ENCODE measurements around the gene HIRIP3. TPM values are rescaled to one million over a fixed set of nuclear protein-coding genes. Genes with fewer than 3 reads are reported as not detected.

Gene HIRIP3
- total RNA-seq, 1 experiment from 2014 or later = 25.3 TPM

- DNase-seq (ENCODE audit: low read depth, low spot score) = no peak
- H3K4me1 ChIP-seq (ENCODE audit: control insufficient read depth, insufficient read depth, low read length) = peaks cover 19% of the 10 kb centered on the region
- ChIA-PET CTCF (no interaction called here), POLR2A (interaction anchor here (0.6 to 1.1 kb wide), 2 partner anchors 29 to 48 kb away, joined by 3 to 4 read pairs; partner anchors contain the start of gene KCTD13)
- no peaks in the 10 kb centered on the region for H3K9me3 ChIP-seq (ENCODE audit: control insufficient read depth, insufficient read depth, low read depth, low read length)
- in situ Hi-C loops (cut with HindIII; ENCODE audit: low pct_unique_long_range_greater_than_20kb, low sequenced_read_pairs) = no loop called here
- TF ChIP-seq POLR2AphosphoS5 (IDR thresholded peaks at IDR 0.05; ENCODE audit: low read depth, low read length) (no peak), SIN3A (IDR thresholded peaks at IDR 0.05; ENCODE audit: borderline replicate concordance, insufficient read depth, low read depth, low read length) (no peak), REST (IDR thresholded peaks at IDR 0.05; ENCODE audit: insufficient read depth in 1 of 2, low read depth in 2 of 2, low read length in 1 of 2) (no peak), TCF7L2 (IDR thresholded peaks at IDR 0.05; ENCODE audit: low read depth, low read length) (no peak)
- TF ChIP-seq, protein P1, sequence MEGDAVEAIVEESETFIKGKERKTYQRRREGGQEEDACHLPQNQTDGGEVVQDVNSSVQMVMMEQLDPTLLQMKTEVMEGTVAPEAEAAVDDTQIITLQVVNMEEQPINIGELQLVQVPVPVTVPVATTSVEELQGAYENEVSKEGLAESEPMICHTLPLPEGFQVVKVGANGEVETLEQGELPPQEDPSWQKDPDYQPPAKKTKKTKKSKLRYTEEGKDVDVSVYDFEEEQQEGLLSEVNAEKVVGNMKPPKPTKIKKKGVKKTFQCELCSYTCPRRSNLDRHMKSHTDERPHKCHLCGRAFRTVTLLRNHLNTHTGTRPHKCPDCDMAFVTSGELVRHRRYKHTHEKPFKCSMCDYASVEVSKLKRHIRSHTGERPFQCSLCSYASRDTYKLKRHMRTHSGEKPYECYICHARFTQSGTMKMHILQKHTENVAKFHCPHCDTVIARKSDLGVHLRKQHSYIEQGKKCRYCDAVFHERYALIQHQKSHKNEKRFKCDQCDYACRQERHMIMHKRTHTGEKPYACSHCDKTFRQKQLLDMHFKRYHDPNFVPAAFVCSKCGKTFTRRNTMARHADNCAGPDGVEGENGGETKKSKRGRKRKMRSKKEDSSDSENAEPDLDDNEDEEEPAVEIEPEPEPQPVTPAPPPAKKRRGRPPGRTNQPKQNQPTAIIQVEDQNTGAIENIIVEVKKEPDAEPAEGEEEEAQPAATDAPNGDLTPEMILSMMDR (IDR thresholded peaks at IDR 0.05) = no peak
- intact Hi-C loops (cut with micrococcal nuclease; ENCODE audit: unreplicated experiment) = no loop called here
- peak overlapping the region; percentile 88 for H3K27ac ChIP-seq (ENCODE audit: low read length)
- peak overlapping the region; percentile 71 to 96 for H3K4me3 ChIP-seq (ENCODE audit: low read depth in 2 of 2, low read length in 2 of 2)
- peaks cover 8% of the 10 kb centered on the region for H3K36me3 ChIP-seq (ENCODE audit: control insufficient read depth, insufficient read depth, low read length)
- ATAC-seq = no peak
- H3K27me3 ChIP-seq (ENCODE audit: control insufficient read depth, insufficient read depth, low read length) = no peaks in the 10 kb centered on the region
- BruUV-seq (replicated peaks) = no TSS peak
These were observed 20.9 kb downstream of the HIRIP3 start for GRCh38 chr16:29974291-29975133.

DNA sequence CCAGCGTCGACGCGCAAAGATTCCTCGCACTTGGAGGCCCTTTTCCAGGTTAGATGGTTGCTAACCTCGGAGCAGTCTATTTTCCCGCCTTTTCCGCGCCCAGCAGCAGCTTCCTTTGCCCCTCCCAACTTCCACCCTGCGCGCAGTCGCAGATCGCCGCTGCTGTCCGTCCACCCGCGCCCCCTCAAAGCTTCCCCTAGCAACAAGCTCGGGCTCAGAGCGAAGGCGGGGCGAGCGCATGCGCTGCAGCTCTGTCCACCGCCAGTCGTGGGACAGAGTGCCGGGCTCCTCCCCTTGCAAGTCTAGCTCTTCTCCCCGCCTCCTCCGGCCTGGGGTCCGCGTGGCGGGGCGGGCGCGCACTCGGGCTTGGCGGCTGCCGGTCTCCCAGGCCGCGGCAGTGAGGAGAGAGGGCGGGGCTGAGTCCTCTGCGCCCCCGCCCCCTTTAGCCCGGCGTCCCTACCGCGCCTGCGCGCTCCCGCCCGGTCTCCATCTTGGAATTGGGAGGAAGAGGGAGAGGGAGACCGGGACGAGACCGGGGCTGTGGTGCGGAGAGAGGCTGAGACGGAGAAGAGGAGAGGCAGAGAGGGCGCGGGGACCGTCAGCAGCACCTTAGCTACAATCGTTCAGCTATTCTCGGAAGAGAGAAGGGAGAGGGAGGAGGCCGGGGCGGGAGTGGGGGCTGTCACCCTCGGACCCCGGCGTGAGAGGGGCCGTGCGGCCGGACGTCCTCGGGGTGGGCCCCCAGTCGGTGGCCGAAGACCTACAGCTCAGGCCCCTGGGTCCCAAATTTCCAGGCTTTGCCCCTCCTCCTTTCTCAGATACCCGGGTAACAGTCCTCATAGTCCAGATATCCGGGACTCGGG, 21.8 kb downstream of the HIRIP3 start, which contains the start of gene TAOK2:
Gene TAOK2, plus strand, starts transcription at position 485 of the 863 bp plus-strand sequence. CDS start 3,905 bp downstream, outside the sequence.
- H3K9me3 ChIP-seq (ENCODE audit: control insufficient read depth, insufficient read depth, low read depth, low read length) = no peaks in the 10 kb centered on the region
- no TSS peak for BruUV-seq (replicated peaks)
- POLR2A ChIA-PET = interaction anchor here (0.6 to 1.3 kb wide), 7 partner anchors 11 to 278 kb away, joined by 3 to 9 read pairs (median 5); partner anchors contain the start of gene TMEM219

More for the DNA sequence above, 21.8 kb downstream of the HIRIP3 start, which contains the start of gene TAOK2:
- peak within 1 kb of the TSS; percentile 88 for H3K27ac ChIP-seq (ENCODE audit: low read length)
- TF ChIP-seq, protein P1 (IDR thresholded peaks at IDR 0.05) = no peak
- TF ChIP-seq REST (IDR thresholded peaks at IDR 0.05; ENCODE audit: insufficient read depth in 1 of 2, low read depth in 2 of 2, low read length in 1 of 2) (no peak), POLR2AphosphoS5 (IDR thresholded peaks at IDR 0.05; ENCODE audit: low read depth, low read length) (peak; percentile 96), TCF7L2 (IDR thresholded peaks at IDR 0.05; ENCODE audit: low read depth, low read length) (no peak), SIN3A (IDR thresholded peaks at IDR 0.05; ENCODE audit: borderline replicate concordance, insufficient read depth, low read depth, low read length) (peak; percentile 90; the same call in 1 of the 2 replicates)
- CTCF ChIA-PET = interaction anchor here (0.5 to 0.6 kb wide), 2 partner anchors 53 to 73 kb away, joined by 3 to 5 read pairs; no protein-coding TSS in a partner anchor
- H3K36me3 ChIP-seq (ENCODE audit: control insufficient read depth, insufficient read depth, low read length) = peaks cover 6% of the 10 kb centered on the region
- no peaks in the 10 kb centered on the region for H3K27me3 ChIP-seq (ENCODE audit: control insufficient read depth, insufficient read depth, low read length)
- in situ Hi-C loops (cut with HindIII; ENCODE audit: low pct_unique_long_range_greater_than_20kb, low sequenced_read_pairs) = no loop called here
- peaks cover 19% of the 10 kb centered on the region for H3K4me1 ChIP-seq (ENCODE audit: control insufficient read depth, insufficient read depth, low read length)
- intact Hi-C loops (cut with micrococcal nuclease; ENCODE audit: unreplicated experiment) = no loop called here
- DNase-seq (ENCODE audit: low read depth, low spot score) (peak; percentile 81), ATAC-seq (peak; percentile 96)
- peak within 1 kb of the TSS; percentile 71 to 96 for H3K4me3 ChIP-seq (ENCODE audit: low read depth in 2 of 2, low read length in 2 of 2)

Data from Panc1 (cell line).